GM23338 (cell line): ENCODE measurements around the gene METTL22. TPM values are rescaled to one million over a fixed set of nuclear protein-coding genes. Genes with fewer than 3 reads are reported as not detected.
A peak's percentile ranks its signal among the peaks of the same experiment; 100 is the strongest.

Source experiments
- ATAC-seq: fragments of 200-7000 bp; cut with Tn5 transposase; 3 replicates; pipeline ENCODE4 v1.9.1; 2020
- DNase-seq: peaks from one replicate; pipeline ENCODE4 v3.0.0-alpha.2; 2015; ENCODE audit warnings: low spot score
- H2AFZ ChIP-seq: fragments of 200-600 bp; sonication (generic); 2 replicates; pipeline ENCODE4 v1.8.0; 2016; ENCODE audit warnings: antibody characterized with exemption, mild to moderate bottlenecking, moderate library complexity
- H3F3A ChIP-seq: fragments of 200-600 bp; sonication (generic); replicated peaks from 2 replicates; pipeline ENCODE4 v1.8.0; 2017; ENCODE audit warnings: antibody characterized with exemption, mixed run types, low read depth
- H3K27ac ChIP-seq: fragments of 200-600 bp; sonication (generic); 2 replicates; pipeline ENCODE4 v1.6.1; 2016; ENCODE audit warnings: low read depth
- H3K27me3 ChIP-seq: fragments of 200-600 bp; sonication (generic); 2 replicates; pipeline ENCODE4 v1.8.0; 2016; ENCODE audit warnings: mild to moderate bottlenecking, mixed run types, moderate library complexity; ENCODE audit not compliant: insufficient read depth
- H3K36me3 ChIP-seq: fragments of 200-600 bp; sonication (generic); 2 replicates; pipeline ENCODE4 v1.8.0; 2016; ENCODE audit warnings: mild to moderate bottlenecking; ENCODE audit not compliant: insufficient read depth
- H3K4me1 ChIP-seq: fragments of 200-600 bp; sonication (generic); 2 replicates; pipeline ENCODE4 v1.8.0; 2016; ENCODE audit warnings: mild to moderate bottlenecking, moderate library complexity; ENCODE audit not compliant: insufficient read depth
- H3K4me2 ChIP-seq: fragments of 200-600 bp; sonication (generic); 2 replicates; pipeline ENCODE4 v1.7.1; 2017; ENCODE audit warnings: mixed run types
- H3K4me3 ChIP-seq: fragments of 200-600 bp; sonication (generic); 2 replicates; pipeline ENCODE4 v1.6.1; 2016; ENCODE audit warnings: mixed run types
- H3K79me2 ChIP-seq: fragments of 200-600 bp; sonication (generic); replicated peaks from 2 replicates; pipeline ENCODE4 v1.8.0; 2017; ENCODE audit warnings: mild to moderate bottlenecking; ENCODE audit not compliant: insufficient read depth
- H3K9me2 ChIP-seq: fragments of 200-600 bp; sonication (generic); 2 replicates; pipeline ENCODE4 v1.8.0; 2017; ENCODE audit not compliant: insufficient read depth
- H4K20me1 ChIP-seq: fragments of 200-600 bp; sonication (generic); replicated peaks from 2 replicates; pipeline ENCODE4 v1.8.0; 2017; ENCODE audit warnings: mild to moderate bottlenecking; ENCODE audit not compliant: insufficient read depth
- H3K27ac Mint-ChIP-seq: 2 replicates; pipeline ENCODE4 v1.8.0; 2020; ENCODE audit warnings: inconsistent platforms, mild to moderate bottlenecking, moderate library complexity, mixed read lengths
- H3K27me3 Mint-ChIP-seq: 3 replicates; pipeline ENCODE4 v1.8.0; 2022; ENCODE audit warnings: low read depth, mild to moderate bottlenecking, moderate library complexity, mixed read lengths, inconsistent platforms; ENCODE audit not compliant: insufficient read depth, poor library complexity
- H3K36me3 Mint-ChIP-seq: 3 replicates; pipeline ENCODE4 v1.8.0; 2021; ENCODE audit warnings: low read depth, mild to moderate bottlenecking, inconsistent platforms, moderate library complexity, mixed read lengths
- H3K4me1 Mint-ChIP-seq: 3 replicates; pipeline ENCODE4 v1.8.0; 2020; ENCODE audit warnings: mild to moderate bottlenecking, inconsistent platforms, mixed read lengths
- H3K4me3 Mint-ChIP-seq: 3 replicates; pipeline ENCODE4 v1.8.0; 2021; ENCODE audit warnings: moderate library complexity, mild to moderate bottlenecking, inconsistent platforms, mixed read lengths
- H3K9me3 Mint-ChIP-seq: 3 replicates; pipeline ENCODE4 v1.8.0; 2020; ENCODE audit warnings: moderate library complexity, mild to moderate bottlenecking, inconsistent platforms, mixed read lengths
- CREB1 ChIP-seq: fragments of 250-450 bp; sonication (Bioruptor Pico); IDR thresholded peaks from 2 replicates; pipeline ENCODE4 v1.5.0; 2020; ENCODE audit warnings: low read depth, mild to moderate bottlenecking, moderate library complexity
- EZH2 ChIP-seq: fragments of 200-600 bp; sonication (generic); IDR thresholded peaks from one replicate; pipeline ENCODE4 v1.8.0; 2017; ENCODE audit warnings: antibody characterized with exemption, mild to moderate bottlenecking, low read depth; ENCODE audit not compliant: unreplicated experiment
- JUNB ChIP-seq: IDR thresholded peaks from one replicate; pipeline ENCODE4 v1.6.1; 2016; ENCODE audit warnings: antibody characterized with exemption; ENCODE audit not compliant: unreplicated experiment
- NANOG ChIP-seq: IDR thresholded peaks from 2 replicates; pipeline ENCODE4 v1.6.1; 2016; ENCODE audit warnings: antibody characterized with exemption, borderline replicate concordance
- STAT1 ChIP-seq: IDR thresholded peaks from one replicate; pipeline ENCODE4 v1.6.1; 2016; ENCODE audit warnings: antibody characterized with exemption; ENCODE audit not compliant: unreplicated experiment
- ZNF114 ChIP-seq: fragments of 250-450 bp; sonication (Bioruptor Pico); IDR thresholded peaks from 2 replicates; pipeline ENCODE4 v1.5.0; 2020; ENCODE audit warnings: mild to moderate bottlenecking, moderate library complexity
- ZNF331 ChIP-seq: fragments of 250-450 bp; sonication (Bioruptor Pico); IDR thresholded peaks from 2 replicates; pipeline ENCODE4 v1.5.0; 2020; ENCODE audit warnings: low read depth, mild to moderate bottlenecking, moderate library complexity
- polyA plus RNA-seq: library from polyadenylated mRNA; unstranded; fragments of >200 nt; fragmentation: Nextera tagmentation; extraction: Ambion mirVana; gene quantifications from 2 replicates; pipeline ENCODE4 v1.2.1, GENCODE V29; 2016
- total RNA-seq: library from RNA; depleted of rRNA; stranded (reverse); fragments of >200 nt; shearing (Covaris generic); gene quantifications from 2 replicates; pipeline ENCODE4 v1.2.3, GENCODE V29; 2014
- TF ChIP-seq, protein P1 (sequence below), 2 experiments: fragments of 200-600 bp in 1 of 2; sonication (generic) in 1 of 2; conservative IDR thresholded peaks; 2 replicates each; pipeline versions ENCODE4 v1.5.1 to v1.6.1; 2016 to 2017; ENCODE audit warnings: antibody characterized with exemption in 2 of 2, low read depth in 2 of 2, mild to moderate bottlenecking in 2 of 2, moderate library complexity in 1 of 2
- TF ChIP-seq, protein P2 (sequence below): fragments of 250-450 bp; sonication (Bioruptor Pico); IDR thresholded peaks from 2 replicates; pipeline ENCODE4 v1.5.0; 2020; ENCODE audit warnings: mild to moderate bottlenecking, moderate library complexity
- TF ChIP-seq, protein P3 (sequence below): IDR thresholded peaks from one replicate; pipeline ENCODE4 v1.6.1; 2018; ENCODE audit warnings: antibody characterized with exemption; ENCODE audit not compliant: unreplicated experiment

Gene METTL22
- total and polyA plus RNA-seq, 2 experiments from 2014 or later, result 51.4 to 51.8 TPM

GRCh38 chr16:8611122-8611521 is 10.4 kb upstream of the METTL22 start:
- H3K27ac ChIP-seq, result no peak overlapping the region
- Mint-ChIP-seq H3K36me3 (no peaks in the 10 kb centered on the region; the same call in 2 of the 3 replicates), H3K4me1 (peaks cover 7% of the 10 kb centered on the region; the same call in 2 of the 3 replicates), H3K9me3 (peaks cover 6% of the 10 kb centered on the region; the same call in 2 of the 3 replicates), H3K4me3 (no peak overlapping the region), H3K27me3 (peaks cover 2% of the 10 kb centered on the region), H3K27ac (no peak overlapping the region)
- H3K4me3 ChIP-seq, result no peak overlapping the region
- H3K27me3 ChIP-seq, result no peaks in the 10 kb centered on the region
- H3F3A ChIP-seq, result no peaks in the 10 kb centered on the region
- H3K36me3 ChIP-seq, result no peaks in the 10 kb centered on the region
- no peaks in the 10 kb centered on the region for H4K20me1 ChIP-seq
- H3K9me2 ChIP-seq, result no peaks in the 10 kb centered on the region
- H3K79me2 ChIP-seq, result no peaks in the 10 kb centered on the region
- no peak for DNase-seq
- H3K4me2 ChIP-seq, result no peak overlapping the region
- no peak for ATAC-seq
- no peaks in the 10 kb centered on the region; the same call in 1 of the 2 replicates for H3K4me1 ChIP-seq
- peak overlapping the region; percentile 66; the same call in 1 of the 2 replicates for H2AFZ ChIP-seq
- TF ChIP-seq NANOG, result no peak
- no peak for TF ChIP-seq JUNB
- TF ChIP-seq, protein P1, sequence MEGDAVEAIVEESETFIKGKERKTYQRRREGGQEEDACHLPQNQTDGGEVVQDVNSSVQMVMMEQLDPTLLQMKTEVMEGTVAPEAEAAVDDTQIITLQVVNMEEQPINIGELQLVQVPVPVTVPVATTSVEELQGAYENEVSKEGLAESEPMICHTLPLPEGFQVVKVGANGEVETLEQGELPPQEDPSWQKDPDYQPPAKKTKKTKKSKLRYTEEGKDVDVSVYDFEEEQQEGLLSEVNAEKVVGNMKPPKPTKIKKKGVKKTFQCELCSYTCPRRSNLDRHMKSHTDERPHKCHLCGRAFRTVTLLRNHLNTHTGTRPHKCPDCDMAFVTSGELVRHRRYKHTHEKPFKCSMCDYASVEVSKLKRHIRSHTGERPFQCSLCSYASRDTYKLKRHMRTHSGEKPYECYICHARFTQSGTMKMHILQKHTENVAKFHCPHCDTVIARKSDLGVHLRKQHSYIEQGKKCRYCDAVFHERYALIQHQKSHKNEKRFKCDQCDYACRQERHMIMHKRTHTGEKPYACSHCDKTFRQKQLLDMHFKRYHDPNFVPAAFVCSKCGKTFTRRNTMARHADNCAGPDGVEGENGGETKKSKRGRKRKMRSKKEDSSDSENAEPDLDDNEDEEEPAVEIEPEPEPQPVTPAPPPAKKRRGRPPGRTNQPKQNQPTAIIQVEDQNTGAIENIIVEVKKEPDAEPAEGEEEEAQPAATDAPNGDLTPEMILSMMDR (conservative IDR thresholded peaks at IDR 0.05; ENCODE audit: low read depth in 2 of 2), result no peak
- TF ChIP-seq ZNF114 (CRISPR knock-in tag), result no peak
- TF ChIP-seq CREB1 (CRISPR knock-in tag), result no peak
- no peak for TF ChIP-seq ZNF331 (CRISPR knock-in tag)
- no peak for TF ChIP-seq EZH2
- TF ChIP-seq, protein P2, sequence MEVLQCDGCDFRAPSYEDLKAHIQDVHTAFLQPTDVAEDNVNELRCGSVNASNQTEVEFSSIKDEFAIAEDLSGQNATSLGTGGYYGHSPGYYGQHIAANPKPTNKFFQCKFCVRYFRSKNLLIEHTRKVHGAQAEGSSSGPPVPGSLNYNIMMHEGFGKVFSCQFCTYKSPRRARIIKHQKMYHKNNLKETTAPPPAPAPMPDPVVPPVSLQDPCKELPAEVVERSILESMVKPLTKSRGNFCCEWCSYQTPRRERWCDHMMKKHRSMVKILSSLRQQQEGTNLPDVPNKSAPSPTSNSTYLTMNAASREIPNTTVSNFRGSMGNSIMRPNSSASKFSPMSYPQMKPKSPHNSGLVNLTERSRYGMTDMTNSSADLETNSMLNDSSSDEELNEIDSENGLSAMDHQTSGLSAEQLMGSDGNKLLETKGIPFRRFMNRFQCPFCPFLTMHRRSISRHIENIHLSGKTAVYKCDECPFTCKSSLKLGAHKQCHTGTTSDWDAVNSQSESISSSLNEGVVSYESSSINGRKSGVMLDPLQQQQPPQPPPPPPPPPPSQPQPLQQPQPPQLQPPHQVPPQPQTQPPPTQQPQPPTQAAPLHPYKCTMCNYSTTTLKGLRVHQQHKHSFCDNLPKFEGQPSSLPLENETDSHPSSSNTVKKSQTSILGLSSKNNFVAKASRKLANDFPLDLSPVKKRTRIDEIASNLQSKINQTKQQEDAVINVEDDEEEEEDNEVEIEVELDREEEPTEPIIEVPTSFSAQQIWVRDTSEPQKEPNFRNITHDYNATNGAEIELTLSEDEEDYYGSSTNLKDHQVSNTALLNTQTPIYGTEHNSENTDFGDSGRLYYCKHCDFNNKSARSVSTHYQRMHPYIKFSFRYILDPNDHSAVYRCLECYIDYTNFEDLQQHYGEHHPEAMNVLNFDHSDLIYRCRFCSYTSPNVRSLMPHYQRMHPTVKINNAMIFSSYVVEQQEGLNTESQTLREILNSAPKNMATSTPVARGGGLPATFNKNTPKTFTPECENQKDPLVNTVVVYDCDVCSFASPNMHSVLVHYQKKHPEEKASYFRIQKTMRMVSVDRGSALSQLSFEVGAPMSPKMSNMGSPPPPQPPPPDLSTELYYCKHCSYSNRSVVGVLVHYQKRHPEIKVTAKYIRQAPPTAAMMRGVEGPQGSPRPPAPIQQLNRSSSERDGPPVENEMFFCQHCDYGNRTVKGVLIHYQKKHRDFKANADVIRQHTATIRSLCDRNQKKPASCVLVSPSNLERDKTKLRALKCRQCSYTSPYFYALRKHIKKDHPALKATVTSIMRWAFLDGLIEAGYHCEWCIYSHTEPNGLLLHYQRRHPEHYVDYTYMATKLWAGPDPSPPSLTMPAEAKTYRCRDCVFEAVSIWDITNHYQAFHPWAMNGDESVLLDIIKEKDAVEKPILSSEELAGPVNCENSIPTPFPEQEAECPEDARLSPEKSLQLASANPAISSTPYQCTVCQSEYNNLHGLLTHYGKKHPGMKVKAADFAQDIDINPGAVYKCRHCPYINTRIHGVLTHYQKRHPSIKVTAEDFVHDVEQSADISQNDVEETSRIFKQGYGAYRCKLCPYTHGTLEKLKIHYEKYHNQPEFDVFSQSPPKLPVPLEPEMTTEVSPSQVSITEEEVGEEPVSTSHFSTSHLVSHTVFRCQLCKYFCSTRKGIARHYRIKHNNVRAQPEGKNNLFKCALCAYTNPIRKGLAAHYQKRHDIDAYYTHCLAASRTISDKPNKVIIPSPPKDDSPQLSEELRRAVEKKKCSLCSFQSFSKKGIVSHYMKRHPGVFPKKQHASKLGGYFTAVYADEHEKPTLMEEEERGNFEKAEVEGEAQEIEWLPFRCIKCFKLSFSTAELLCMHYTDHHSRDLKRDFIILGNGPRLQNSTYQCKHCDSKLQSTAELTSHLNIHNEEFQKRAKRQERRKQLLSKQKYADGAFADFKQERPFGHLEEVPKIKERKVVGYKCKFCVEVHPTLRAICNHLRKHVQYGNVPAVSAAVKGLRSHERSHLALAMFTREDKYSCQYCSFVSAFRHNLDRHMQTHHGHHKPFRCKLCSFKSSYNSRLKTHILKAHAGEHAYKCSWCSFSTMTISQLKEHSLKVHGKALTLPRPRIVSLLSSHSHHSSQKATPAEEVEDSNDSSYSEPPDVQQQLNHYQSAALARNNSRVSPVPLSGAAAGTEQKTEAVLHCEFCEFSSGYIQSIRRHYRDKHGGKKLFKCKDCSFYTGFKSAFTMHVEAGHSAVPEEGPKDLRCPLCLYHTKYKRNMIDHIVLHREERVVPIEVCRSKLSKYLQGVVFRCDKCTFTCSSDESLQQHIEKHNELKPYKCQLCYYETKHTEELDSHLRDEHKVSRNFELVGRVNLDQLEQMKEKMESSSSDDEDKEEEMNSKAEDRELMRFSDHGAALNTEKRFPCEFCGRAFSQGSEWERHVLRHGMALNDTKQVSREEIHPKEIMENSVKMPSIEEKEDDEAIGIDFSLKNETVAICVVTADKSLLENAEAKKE (CRISPR knock-in tag), result no peak
- no peak for TF ChIP-seq STAT1
- TF ChIP-seq, protein P3, sequence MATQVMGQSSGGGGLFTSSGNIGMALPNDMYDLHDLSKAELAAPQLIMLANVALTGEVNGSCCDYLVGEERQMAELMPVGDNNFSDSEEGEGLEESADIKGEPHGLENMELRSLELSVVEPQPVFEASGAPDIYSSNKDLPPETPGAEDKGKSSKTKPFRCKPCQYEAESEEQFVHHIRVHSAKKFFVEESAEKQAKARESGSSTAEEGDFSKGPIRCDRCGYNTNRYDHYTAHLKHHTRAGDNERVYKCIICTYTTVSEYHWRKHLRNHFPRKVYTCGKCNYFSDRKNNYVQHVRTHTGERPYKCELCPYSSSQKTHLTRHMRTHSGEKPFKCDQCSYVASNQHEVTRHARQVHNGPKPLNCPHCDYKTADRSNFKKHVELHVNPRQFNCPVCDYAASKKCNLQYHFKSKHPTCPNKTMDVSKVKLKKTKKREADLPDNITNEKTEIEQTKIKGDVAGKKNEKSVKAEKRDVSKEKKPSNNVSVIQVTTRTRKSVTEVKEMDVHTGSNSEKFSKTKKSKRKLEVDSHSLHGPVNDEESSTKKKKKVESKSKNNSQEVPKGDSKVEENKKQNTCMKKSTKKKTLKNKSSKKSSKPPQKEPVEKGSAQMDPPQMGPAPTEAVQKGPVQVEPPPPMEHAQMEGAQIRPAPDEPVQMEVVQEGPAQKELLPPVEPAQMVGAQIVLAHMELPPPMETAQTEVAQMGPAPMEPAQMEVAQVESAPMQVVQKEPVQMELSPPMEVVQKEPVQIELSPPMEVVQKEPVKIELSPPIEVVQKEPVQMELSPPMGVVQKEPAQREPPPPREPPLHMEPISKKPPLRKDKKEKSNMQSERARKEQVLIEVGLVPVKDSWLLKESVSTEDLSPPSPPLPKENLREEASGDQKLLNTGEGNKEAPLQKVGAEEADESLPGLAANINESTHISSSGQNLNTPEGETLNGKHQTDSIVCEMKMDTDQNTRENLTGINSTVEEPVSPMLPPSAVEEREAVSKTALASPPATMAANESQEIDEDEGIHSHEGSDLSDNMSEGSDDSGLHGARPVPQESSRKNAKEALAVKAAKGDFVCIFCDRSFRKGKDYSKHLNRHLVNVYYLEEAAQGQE, result no peak
